ENCODE results near the gene JDP2. TPM values are rescaled to one million over a fixed set of nuclear protein-coding genes. Genes with fewer than 3 reads are reported as not detected.

JDP2 gene
- total RNA-seq, 1 donor from 2014 or later = 19.3 TPM

DNA sequence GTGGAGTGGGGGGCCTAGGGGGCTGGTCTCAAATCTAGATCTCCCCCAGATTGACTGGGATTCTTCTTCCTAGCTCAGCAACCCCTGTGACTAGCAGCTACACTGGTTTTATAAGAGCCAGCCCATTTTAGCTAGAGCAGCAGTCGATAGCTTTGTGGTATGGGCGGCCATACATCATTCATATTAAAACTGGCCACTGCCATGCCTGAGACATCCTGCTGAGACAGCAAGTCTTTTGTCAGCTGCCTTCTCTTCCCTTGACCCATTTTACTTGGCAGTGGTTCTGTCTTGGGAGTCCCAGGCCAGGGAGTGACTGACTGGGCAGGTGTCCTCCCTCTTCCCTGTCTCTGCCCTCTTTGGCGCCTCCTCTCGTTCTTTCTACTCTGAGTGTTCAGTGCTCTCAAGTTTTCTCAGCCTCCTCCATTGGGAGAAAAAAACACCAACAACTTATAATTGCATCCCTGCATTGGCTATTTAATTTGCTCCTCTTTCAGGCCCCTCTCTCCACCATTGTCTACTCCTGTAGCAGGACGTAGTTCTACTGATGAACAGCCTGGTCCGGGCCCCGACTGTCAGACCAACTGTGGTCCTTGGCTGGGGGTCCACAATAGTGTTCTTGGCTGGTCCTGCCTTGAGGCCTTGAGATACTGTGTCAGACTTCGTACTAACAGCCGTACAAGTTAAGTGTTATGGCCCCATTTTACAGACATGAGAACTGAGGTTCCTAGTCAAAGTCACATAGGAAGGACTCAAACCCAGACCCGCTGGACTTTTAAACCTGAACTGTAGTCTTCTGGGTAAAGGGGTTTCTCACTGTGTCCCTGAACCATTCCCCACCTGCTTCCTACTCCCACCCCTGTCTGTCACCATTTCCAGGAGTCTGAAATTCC is 18.3 kb upstream of the JDP2 start:
- no peak for DNase-seq

DNA sequence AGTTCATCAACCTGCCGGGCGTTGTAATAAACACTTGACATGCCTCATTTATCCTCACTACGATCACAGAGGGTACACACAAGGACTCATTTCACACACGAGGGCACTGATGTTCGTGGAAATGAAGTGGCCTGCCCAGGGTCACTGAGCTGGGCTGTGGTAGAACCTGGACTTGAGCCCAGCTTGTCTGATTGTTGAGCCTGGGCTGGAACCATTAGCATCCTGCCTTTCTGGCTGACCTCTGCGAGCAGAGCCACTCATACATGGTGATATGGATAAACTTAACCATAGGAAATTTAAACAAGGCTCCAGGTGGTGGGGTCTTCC is 16.6 kb upstream of the JDP2 start:
- DNase-seq = no peak

DNA sequence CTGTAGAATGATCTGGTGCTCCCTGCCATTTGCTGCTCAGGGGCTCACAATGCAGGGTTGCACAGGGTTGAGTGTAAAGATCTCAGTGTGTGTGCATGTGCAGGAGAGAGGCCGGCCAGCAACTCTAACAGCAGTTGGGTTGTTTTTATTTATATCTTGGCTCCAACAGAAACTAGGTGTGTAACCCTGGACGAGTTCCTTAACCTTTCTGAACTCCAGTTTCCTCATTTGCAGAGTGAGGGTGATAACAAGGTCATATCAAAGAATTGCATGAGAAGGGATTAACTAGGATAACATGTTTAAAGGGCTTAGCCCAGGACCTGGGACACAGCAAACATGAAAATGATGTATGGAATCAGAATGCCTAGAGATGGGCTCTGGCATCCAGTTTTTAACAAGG is 14.8 kb upstream of the JDP2 start:
- DNase-seq = no peak

DNA sequence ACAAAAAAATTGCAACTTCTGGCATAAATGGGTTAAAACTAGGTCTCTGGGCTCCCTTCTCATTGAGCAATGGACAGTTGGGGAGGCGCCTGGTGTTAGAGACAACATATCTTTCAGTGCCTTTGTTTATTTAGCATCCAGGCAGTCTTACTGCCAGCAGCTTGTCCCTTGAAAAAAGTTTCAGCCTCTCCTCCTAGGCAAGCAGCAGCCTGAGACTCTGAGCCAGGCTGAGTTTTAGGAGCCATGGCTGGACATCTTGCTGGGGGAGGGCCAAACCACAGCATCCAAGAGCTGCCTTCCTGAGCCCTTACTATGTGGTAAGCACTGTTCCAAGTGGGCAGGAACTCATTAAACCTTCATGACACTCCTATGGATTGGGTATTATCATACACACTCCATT is 10.1 kb upstream of the JDP2 start:
- DNase-seq = no peak

DNA sequence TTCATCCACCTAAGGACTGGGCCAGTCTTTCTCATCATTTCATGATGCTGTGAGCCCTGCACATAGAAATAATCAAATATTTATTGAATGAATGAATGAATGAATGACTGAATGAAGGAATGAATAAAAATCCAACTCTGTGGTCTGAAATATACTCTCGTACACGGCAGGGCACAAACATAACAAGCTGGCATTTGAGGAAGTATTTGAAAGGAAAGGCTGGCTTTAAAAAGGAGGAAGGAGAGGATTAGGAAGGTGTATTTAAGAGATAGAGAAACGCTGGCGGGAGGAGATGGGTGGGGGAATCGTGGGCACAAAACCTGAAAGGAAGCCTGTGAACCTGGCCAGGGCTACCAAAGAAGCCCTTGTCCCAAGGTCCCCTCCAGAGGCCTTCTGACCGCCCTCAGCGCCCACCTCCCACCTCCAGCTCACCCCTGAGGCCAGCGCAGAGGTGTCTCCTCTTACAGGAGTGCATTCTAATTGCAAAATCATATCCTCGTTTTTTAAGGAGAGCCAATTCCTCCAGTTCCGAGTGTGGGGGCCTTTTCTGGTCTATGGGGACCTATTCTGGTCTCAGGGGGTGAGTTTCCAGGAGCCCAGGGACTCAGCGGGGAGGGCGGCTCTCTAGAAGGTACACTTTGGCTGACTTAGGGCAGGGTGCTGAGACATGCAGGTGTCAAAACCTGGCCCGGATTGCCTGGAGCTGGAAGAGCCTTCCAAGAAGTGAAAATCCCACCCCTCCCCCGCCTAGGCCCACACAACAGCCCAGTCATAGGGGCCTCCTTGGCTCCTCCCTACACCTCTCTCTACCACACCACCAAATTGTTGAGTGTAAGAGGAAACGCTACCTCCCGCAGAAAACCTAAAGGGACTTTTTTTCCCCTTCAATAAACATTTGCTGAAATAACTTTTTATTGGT is 8.7 kb upstream of the JDP2 start:
- DNase-seq = no peak

DNA sequence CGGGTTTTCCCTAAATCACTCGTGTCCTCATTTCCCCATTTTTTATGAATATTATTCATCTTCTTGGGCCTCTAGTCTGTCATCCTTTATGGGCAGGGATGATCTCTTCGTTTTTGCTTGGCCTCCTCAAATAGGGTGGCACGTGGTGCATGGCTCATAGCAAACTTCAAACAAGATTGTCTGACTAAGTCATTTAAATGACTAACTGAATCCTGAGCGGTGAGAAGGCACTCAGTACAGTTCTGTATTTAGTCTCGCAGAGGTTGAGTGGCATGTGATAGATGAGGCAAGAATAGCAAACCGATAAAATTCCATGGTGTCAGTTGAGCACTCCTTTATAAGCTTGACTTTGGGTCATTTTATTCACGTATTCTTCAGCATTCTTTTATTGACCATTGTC is 5.7 kb upstream of the JDP2 start:
- no peak for DNase-seq

DNA sequence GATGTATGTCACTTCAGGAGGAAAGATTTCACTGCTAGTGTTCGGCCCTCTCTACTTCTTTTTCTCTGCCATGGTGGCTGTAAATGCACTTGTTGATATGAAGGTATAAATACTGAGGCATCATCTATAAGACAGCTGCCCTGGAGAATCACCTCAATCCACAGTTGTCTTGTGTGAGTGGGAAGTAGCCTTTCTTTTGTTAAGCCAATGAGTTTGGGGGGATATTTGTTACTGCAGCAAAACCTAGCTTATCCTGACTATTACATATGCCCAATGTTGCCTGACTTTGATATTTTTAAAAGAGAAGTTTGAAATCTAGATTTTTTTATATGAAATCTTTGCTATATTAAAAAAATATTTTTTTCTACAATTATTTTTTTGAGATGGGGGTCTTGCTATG is 3.3 kb upstream of the JDP2 start:
- DNase-seq = no peak

DNA sequence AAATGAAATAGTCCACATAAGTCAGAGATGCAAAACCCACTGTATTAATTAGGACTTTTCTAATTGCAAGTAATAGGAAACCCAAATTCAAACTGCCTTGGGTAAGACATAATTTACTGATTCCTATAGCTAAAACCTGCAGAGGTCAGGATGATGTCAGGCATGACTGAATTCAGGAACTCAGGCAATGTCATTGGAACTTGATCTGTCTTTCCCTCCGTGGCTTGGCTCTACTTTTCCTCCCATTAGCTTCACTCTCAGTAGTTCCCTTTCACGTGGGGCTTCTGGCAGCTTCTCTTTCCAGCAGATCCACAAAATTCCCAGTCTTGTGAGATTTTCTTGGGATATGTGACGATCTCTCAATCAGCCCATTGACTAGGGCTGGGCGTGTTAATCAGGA is 2.4 kb upstream of the JDP2 start:
- no peak for DNase-seq

DNA sequence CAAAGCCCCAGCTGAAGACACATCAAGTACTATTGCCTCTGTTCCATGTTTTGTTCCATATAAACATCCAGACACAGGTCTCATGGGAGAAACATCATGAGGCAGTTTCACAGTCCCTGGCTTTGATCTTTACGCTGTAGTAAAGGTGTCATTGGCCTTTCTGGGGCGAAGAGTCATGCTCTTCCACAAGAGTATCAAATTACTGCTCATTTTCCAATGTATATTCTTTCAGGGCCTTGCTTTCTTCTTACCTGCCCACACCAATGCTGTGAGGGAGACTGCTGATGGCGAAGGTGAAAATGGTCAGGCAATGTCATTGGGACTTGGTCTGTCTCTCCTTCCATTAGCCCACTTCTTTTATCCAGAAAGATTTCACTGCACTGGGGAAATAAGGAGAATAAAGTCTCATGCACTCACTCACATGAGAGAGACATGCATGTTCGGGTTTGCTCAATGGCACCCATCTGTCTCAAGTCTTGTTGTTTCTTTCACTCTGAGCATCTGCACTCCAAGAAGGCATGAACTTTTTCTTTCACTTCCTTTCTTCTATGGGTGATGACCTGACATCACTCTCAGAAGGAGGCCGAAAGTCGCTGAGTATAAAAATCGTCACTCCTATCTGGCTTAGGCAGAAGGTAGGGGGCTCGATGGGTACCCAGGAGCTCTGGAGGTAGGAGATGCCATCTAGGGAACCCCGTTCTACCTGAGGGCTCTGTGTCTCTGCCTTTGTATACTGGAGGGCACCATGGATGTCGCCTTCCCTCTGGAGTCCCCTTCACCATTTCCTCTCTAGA is 1.3 kb upstream of the JDP2 start:
- no peak for DNase-seq

DNA sequence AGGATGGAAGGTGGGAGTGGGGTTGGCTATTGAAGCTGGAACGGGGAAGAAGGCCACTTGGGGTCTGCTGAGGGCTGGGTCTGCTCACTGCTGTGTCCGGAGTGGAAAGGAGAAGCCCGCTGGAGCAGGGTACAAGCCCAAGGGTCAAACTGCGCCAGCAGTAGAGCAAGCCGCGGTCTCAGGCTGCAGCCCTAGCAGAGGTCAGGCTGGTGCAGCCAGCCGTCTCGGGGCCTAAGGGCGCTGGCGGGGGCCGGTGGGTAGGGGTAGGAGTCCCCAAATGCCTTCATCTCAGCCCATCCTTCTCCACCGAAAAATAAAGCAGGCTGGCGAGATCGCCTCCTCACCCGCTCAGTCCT is 718 bp upstream of the JDP2 start:
- DNase-seq = no peak

DNA sequence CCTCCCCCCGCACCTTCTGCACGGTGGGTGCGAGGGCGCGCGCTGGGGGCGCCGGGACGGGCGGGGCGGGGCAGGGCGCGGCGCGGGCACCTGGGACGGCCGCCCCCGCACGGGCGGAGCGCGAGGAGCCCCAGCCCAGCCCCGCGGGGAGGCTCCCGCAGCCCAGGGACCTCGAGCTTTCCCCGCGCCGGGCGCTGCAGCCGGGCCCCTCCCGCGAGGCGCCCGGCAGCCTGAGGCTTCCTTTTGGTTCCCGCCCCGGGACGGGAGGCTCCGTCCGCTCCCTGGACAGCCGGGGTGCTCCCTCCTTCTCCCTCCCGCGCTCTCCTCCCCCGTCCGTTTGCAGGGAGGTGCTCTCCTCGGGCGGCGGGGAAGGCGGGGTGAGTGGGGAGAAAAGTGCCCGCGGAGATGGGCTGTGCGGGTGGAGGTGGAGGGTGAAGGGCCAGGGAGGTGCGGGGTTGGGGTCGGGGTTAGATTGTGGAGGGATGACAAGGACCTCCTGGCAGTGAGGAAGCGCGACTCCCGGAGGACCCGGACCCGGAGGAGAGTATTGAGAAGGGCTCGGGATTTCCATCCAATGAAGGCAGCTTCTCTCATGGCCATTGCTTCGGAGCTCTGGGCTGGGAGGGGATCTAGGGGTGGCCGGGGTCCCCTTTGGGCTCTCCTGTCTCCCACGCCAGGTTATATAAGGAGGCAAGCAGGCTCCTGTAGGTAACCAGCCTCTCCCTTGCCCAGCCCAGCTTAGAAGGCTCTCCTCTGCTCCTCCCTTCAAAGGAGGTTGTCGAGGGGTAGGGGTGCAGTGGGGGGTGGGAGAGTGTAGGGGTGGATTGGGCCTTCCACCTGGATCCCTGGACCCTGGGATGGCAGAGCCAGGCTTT is 645 bp downstream of the JDP2 start:
- no peak for DNase-seq

DNA sequence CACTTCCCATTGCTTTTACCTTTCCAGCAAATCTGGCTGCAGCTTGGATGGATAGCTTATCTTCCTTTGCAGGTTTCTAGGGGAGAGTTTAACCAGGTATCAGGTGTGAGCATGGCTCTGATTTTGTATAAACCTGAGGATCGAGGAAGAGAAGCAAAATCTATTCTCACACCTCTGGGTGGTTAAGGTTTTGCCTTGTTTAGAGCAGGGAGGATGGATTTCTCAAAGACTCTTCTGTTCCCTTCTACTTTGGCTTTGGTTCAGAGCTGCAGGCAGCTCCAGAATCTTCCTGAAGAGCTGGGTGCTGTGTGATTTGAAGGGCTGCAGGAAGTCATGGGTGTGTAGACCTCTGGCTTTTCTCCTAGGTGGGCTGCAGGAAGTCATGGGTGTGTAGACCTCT is 1.7 kb downstream of the JDP2 start:
- no peak for DNase-seq

DNA sequence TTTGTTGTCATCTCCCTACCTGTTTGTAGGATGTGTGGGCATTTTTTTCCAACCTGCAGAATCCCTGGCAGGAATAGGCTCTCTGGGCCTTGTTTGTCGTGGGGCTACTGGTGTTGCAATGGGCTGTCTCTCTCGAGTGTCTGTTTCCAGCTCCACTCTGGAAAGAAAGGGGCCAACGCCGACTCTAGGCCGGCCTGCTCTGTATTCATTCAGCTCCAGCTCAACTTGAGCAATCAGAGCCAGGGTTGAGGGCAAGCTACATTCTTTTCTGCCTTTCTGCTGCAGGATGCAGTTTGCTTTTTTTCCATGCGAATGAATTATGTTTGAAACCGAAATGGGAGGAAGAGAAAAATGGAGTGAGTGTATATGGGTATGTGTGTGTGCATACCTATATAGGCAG is 2.3 kb downstream of the JDP2 start:
- no peak for DNase-seq

DNA sequence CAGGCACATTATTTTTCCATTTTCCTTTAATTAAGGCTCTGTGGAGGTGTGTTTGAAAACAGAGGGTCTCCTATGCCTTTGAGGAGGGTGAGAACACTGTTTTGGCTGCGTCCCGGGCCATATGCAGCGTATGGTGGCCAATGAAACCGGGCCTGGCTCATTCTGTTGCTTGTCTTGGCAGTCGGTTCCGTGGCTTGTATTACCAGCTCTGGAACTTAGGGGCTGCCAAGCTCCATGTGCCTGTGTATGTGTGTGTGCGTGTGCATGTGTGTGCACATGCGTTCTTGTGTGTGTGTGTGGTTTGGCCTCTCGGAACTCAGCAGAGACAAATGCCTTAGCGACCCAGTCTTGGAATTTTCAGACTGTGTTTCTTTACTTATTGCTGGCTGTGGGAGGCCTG is 2.7 kb downstream of the JDP2 start:
- DNase-seq = peak; percentile 64

DNA sequence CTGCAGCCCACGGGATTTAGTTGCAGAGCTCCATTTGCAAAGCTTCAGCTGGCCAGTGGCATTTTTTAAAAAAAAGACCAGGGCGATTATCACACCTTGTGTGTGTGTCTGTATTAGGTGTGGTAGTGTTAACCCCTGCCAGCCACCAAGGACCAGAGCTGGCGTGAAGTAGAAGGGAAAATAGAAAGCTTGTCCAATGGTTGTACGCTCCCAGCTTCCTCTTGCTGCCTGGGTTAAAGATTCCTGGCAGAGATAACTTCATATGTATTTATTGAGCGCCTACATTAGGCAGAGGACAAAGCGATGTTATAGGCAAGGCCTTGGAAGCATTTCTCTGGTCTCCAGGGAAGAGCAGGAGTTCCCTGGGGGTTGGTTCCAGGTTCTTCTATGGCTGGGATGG is 3.2 kb downstream of the JDP2 start:
- DNase-seq = no peak

DNA sequence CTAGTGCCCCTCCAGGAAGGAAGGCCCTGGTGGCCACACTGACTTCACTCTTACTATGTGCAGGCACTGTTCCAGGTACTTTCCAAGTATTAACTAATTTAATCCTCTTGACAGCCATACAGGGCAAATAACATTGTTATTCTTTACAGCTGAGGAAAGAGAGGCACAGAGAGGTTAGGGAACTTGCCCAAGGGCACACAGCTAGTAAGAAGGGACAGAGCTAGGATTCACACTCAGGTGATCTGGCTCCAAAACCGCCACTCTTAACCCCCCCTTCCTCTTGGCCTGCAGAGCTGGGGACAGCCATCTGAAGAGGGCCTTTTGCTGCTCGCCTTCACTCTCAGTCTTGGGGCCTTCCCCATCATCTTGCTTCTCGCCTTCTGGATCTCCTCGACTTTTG is 4.0 kb downstream of the JDP2 start:
- DNase-seq = no peak

DNA sequence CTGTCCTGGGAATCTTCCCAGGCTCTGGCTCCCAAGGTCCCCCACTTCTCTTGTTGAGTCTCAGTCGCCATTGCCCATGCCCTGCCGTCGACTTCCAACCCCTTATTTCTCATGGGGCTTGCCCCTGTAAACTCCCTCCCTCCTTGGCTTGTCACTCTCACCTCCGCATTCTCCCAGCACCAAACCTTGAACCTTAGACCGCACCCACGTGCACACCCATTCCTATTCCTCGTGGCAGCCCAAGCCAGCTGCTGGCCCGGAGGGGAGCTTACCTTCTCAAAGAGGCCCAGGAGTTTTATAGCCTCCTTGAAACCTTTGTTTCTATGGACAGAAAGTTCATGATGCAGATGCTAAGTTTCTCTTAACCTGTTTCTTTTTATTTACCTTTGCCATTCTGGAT is 4.6 kb downstream of the JDP2 start:
- DNase-seq = no peak

DNA sequence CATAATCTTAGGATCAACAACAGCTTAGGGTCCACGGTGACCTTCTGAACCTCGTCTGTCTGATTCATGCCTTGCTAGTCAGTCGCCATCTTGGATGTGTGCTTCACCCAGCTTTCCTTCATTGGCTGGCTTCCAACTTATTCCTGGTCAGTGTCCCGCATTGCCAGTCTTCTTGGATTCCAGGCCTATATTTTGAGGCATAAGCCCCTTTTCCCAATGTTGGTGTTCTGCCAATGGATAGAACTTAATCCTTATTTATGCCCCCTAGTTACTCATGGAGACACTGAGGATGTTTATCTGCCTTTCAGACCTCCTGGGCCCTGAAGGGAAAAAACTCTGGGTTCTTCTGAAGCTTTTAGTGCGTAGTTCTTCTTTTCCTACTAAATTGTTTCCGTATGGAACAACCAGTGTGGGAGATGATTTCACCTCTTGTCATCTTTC is 5.8 kb downstream of the JDP2 start:
- peak; percentile 62 for DNase-seq

DNA sequence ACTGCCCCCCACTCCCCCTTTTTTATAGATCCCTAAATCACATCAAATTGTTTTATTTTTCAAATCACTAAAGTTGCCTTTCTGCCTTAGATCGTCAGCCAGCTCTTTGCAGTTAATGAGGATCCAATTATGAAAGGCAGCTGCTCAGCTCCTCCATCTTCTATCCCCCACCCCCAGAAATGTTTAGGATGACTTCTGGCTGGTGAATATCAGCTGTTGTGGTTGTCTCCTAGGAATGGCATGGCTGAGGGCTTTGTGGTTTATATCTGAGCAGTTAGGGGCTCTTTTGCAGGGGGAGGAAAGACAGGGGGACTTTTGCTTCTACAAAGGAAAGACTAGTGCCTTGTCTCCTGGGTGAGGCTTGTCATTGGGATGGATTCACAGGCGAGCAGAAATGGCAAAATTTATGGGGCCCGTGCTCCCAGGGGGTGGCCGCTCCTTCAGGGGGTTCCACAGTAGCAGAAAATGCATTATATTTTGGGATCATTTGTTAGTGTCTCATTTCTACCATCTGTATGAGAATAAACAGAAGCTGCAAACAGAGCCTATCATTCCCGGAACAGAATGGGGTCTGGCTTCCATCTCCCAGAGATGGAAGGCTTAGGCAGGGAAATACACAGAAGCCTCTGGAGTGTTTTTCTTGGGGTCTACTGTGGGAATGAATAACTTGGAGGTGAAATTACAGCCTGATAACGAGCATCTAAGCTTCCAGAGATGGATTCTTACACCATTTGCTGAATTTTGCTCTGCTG is 6.5 kb downstream of the JDP2 start:
- peak; percentile 49 for DNase-seq

DNA sequence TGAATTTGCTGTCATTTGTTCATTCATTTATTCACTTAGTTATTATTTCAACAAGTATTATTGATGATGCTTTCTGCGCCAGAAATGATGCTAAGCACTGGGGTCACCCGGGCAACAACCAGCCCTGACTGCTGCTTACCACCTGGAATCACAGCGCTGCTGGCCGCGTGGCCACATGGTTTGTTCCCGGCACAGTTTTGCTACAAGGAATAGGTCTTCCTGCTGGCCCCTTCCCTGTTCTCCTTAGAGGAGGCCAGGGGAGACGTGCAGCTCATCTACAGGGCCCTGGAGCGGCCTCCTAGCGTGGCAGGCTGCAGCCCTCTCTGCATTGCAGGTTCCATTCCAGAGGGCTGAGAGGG is 7.0 kb downstream of the JDP2 start:
- DNase-seq = no peak

DNA sequence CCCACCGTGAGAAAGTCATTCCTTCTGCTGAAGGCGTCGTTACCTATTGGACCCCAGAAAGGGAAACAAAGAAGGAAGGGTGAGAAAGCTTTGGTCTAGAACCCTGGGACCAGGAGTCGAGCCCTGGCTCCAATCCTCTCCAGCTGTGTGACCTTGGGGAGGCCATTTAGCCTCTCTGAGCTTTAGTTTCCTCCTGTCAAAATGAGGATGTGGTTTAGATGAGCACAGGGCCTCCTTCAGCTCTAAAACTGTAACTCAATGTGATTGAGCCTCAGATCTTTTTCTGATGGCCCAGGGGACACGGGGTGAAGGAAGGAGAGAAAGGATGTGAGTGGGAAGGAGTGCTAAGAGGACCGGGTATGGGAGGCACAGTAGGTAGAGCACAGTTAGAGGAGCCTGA is 7.7 kb downstream of the JDP2 start:
- DNase-seq = no peak

Measured in skin of body (tissue), 2 donors.